RWPE2 (cell line): ENCODE data around the gene MRC2.

ENCODE experiments used
- ATAC-seq: fragments of 200-7000 bp; cut with Tn5 transposase; 3 replicates; pipeline ENCODE4 v1.9.1; 2021; ENCODE audit warnings: low read depth
- DNase-seq: peaks from one replicate; pipeline ENCODE4 v3.0.0-alpha.2; 2020; ENCODE audit warnings: low spot score
- H3K27ac ChIP-seq: fragments of 450-650 bp; 2 replicates; pipeline ENCODE4 v1.5.1; 2017; ENCODE audit warnings: mild to moderate bottlenecking; ENCODE audit not compliant: poor library complexity, severe bottlenecking
- H3K27me3 ChIP-seq: fragments of 250-450 bp; sonication (Bioruptor Pico); 2 replicates; pipeline ENCODE4 v1.5.1; 2021; ENCODE audit warnings: mild to moderate bottlenecking, moderate library complexity; ENCODE audit not compliant: insufficient read depth, poor library complexity, severe bottlenecking
- H3K36me3 ChIP-seq: fragments of 250-450 bp; sonication (Bioruptor Pico); 2 replicates; pipeline ENCODE4 v1.5.1; 2020; ENCODE audit warnings: low read depth, mild to moderate bottlenecking, moderate library complexity
- H3K4me1 ChIP-seq: fragments of 250-450 bp; sonication (Bioruptor Pico); 2 replicates; pipeline ENCODE4 v1.5.1; 2021; ENCODE audit warnings: mild to moderate bottlenecking, moderate library complexity; ENCODE audit not compliant: insufficient read depth, poor library complexity, severe bottlenecking
- H3K4me3 ChIP-seq: fragments of 250-450 bp; sonication (Bioruptor Pico); 2 replicates; pipeline ENCODE4 v1.5.1; 2021; ENCODE audit warnings: mild to moderate bottlenecking, moderate library complexity; ENCODE audit not compliant: severe bottlenecking
- H3K9me3 ChIP-seq: fragments of 250-450 bp; sonication (Bioruptor Pico); 2 replicates; pipeline ENCODE4 v1.5.1; 2021; ENCODE audit warnings: mild to moderate bottlenecking, moderate library complexity; ENCODE audit not compliant: severe bottlenecking
- CTCF ChIP-seq: fragments of 450-650 bp; IDR thresholded peaks from one replicate; pipeline ENCODE4 v1.5.1; 2017; ENCODE audit warnings: mild to moderate bottlenecking, moderate library complexity; ENCODE audit not compliant: poor library complexity, severe bottlenecking

MRC2 gene

GRCh38 chr17:62671553-62671952, 44.1 kb downstream of the MRC2 start:
- DNase-seq (peak; percentile 91), ATAC-seq (peak; percentile 61)
- no peaks in the 10 kb centered on the region for H3K27me3 ChIP-seq
- no peaks in the 10 kb centered on the region for H3K9me3 ChIP-seq
- H3K4me3 ChIP-seq: no peak overlapping the region
- no peak for TF ChIP-seq CTCF
- peaks cover 41% of the 10 kb centered on the region for H3K4me1 ChIP-seq
- peak overlapping the region; percentile 66 for H3K27ac ChIP-seq
- H3K36me3 ChIP-seq: no peaks in the 10 kb centered on the region

- ATAC-seq (no peak), DNase-seq (no peak)
- Histone ChIP-seq H3K27ac (no peak overlapping the region), H3K36me3 (no peaks in the 10 kb centered on the region), H3K4me3 (no peak overlapping the region), H3K9me3 (no peaks in the 10 kb centered on the region), H3K4me1 (peaks cover 39% of the 10 kb centered on the region), H3K27me3 (no peaks in the 10 kb centered on the region)
- TF ChIP-seq CTCF: no peak
Measured at GRCh38 chr17:62672957-62673356, 45.5 kb downstream of the MRC2 start.

DNA sequence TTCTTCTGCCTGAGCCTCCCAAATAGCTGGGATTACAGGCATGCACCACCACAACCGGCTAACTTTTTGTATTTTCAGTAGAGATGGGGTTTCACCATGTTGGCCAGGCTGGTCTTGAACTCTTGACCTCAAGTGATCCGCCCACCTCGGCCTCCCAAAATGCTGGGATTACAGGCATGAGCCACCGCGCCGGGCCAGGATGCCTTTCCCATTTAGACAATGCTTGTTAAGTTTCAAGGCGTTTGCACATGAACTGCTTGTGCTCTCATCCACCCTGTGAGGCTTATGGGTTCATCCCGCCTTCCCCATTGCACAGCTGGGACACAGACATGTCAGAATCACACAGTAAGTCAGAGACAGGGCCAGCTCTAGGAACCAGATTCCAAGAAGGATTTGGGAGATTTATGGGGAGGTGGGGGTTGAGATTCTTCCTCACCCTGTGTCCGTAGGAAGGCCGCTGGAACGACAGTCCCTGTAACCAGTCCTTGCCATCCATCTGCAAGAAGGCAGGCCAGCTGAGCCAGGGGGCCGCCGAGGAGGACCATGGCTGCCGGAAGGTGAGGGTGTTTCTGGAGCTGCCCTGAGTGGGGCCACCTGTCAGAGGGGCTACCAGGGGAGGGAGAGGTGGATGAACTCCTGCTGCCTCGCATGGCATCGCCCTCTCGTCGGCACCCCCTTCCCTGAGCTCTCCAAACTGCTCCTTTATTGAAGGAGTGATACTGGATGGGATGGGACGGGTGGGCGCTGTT, 46.3 kb downstream of the MRC2 start:
- no peak overlapping the region for H3K27ac ChIP-seq
- H3K4me3 ChIP-seq: no peak overlapping the region
- ATAC-seq (no peak), DNase-seq (peak; percentile 53)
- no peak for TF ChIP-seq CTCF
- peaks cover 31% of the 10 kb centered on the region for H3K4me1 ChIP-seq
- no peaks in the 10 kb centered on the region for H3K9me3 ChIP-seq
- H3K27me3 ChIP-seq: no peaks in the 10 kb centered on the region
- no peaks in the 10 kb centered on the region for H3K36me3 ChIP-seq

GRCh38 chr17:62674363-62674739, 46.9 kb downstream of the MRC2 start:
- Histone ChIP-seq H3K27ac (no peak overlapping the region), H3K4me1 (peaks cover 26% of the 10 kb centered on the region), H3K27me3 (no peaks in the 10 kb centered on the region), H3K4me3 (no peak overlapping the region), H3K36me3 (no peaks in the 10 kb centered on the region), H3K9me3 (no peaks in the 10 kb centered on the region)
- ATAC-seq: no peak
- no peak for TF ChIP-seq CTCF
- no peak for DNase-seq

DNA sequence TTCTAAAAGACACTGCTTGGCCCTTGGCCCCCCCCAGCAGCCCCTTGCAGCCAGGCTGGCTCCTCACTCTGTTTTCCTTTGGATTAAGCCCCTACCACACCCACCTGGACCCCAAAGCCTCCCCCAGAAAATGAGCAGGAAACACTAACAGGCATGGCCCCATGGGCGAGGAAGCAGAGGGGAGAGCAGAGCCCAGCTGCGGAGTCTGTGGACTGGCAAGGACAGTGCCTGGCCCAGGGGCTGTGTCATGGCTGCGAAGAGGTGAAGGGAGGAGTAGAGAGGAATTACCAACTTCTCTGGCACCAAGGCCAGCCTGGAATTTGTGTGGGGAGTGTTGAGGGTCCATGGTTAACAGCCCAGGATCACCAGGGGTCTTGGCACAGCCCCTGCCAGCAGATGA, 47.4 kb downstream of the MRC2 start:
- ATAC-seq (no peak), DNase-seq (peak; percentile 51)
- no peak overlapping the region for H3K27ac ChIP-seq
- H3K9me3 ChIP-seq: no peaks in the 10 kb centered on the region
- H3K36me3 ChIP-seq: no peaks in the 10 kb centered on the region
- no peak for TF ChIP-seq CTCF
- H3K4me1 ChIP-seq: peaks cover 22% of the 10 kb centered on the region
- H3K27me3 ChIP-seq: no peaks in the 10 kb centered on the region
- H3K4me3 ChIP-seq: no peak overlapping the region
